Lower lobe of right lung (tissue), 2 donors: ENCODE measurements around the gene FBXL16. TPM values are rescaled to one million over a fixed set of nuclear protein-coding genes. Genes with fewer than 3 reads are reported as not detected.
A peak's percentile ranks its signal among the peaks of the same experiment; 100 is the strongest.

Experiments
- ATAC-seq, 2 donors: fragments of 200-7000 bp; cut with Tn5 transposase; one replicate each; pipeline ENCODE4 v1.9.1; 2020 to 2022; ENCODE audit warnings: mild to moderate bottlenecking in 2 of 2, moderate library complexity in 2 of 2
- DNase-seq: peaks from one replicate; pipeline ENCODE4 v3.0.0-alpha.2; 2020
- H3K27ac ChIP-seq: fragments of 200-600 bp; one replicate; pipeline ENCODE4 v1.8.0; 2022
- H3K27me3 ChIP-seq: fragments of 200-600 bp; one replicate; pipeline ENCODE4 v1.8.0; 2022; ENCODE audit warnings: low read depth
- H3K36me3 ChIP-seq: fragments of 200-600 bp; one replicate; pipeline ENCODE4 v1.8.0; 2022; ENCODE audit warnings: mild to moderate bottlenecking
- H3K4me1 ChIP-seq: fragments of 200-600 bp; one replicate; pipeline ENCODE4 v1.8.0; 2022
- H3K4me3 ChIP-seq: fragments of 200-600 bp; one replicate; pipeline ENCODE4 v1.8.0; 2022; ENCODE audit warnings: mild to moderate bottlenecking
- H3K9me3 ChIP-seq: fragments of 200-600 bp; one replicate; pipeline ENCODE4 v1.8.0; 2022
- CTCF ChIP-seq: fragments of 200-600 bp; IDR thresholded peaks from one replicate; pipeline ENCODE4 v1.8.0; 2022; ENCODE audit warnings: antibody characterized with exemption, mild to moderate bottlenecking
- intact Hi-C: fragments of 100-400 bp; cut with DNase I; formaldehyde crosslinking; loops from one replicate; pipeline ENCODE4 v1.11.0; 2022
- total RNA-seq: library from RNA; stranded (reverse); fragmentation: NEBNext Ultra II Directional; extraction: Animal tissue kit (Norgen Biotek cat#: 25700); gene quantifications from one replicate; pipeline ENCODE4 v1.2.1, GENCODE V29; 2021
- donor health status: DM: no; HTN: yes; CAD: no; lungs with severe emphysema.

FBXL16 gene
- total RNA-seq, 1 donor from 2014 or later: 11.0 TPM

- Histone ChIP-seq H3K4me3 (peak within 1 kb of the TSS; percentile 71), H3K9me3 (no peaks in the 10 kb centered on the region), H3K27ac (peak within 1 kb of the TSS; percentile 88), H3K27me3 (peaks cover 11% of the 10 kb centered on the region), H3K4me1 (peaks cover 50% of the 10 kb centered on the region), H3K36me3 (peaks cover 20% of the 10 kb centered on the region)
- intact Hi-C loops: no loop called here
- peak; percentile 84 to 88 for ATAC-seq
- TF ChIP-seq CTCF: no peak
- DNase-seq: peak; percentile 90
Observed at GRCh38 chr16:679814-680624, 25.6 kb downstream of the FBXL16 start, which contains the start of gene STUB1. Gene STUB1 (plus strand): TSS chr16:680410. CDS start chr16:680526, 116 bp downstream.

GRCh38 chr16:678858-679813 is 26.5 kb downstream of the FBXL16 start:
- Histone ChIP-seq H3K4me1 (peaks cover 51% of the 10 kb centered on the region), H3K36me3 (peaks cover 20% of the 10 kb centered on the region), H3K9me3 (no peaks in the 10 kb centered on the region), H3K4me3 (peak overlapping the region; percentile 71), H3K27me3 (peaks cover 11% of the 10 kb centered on the region), H3K27ac (peak overlapping the region; percentile 70)
- DNase-seq: peak; percentile 80
- no peak for TF ChIP-seq CTCF
- intact Hi-C loops: no loop called here
- ATAC-seq: peak; percentile 14 to 41

- no peak overlapping the region for H3K27ac ChIP-seq
- H3K4me1 ChIP-seq: peaks cover 46% of the 10 kb centered on the region
- peaks cover 11% of the 10 kb centered on the region for H3K27me3 ChIP-seq
Observed at GRCh38 chr16:678209-678857, 27.3 kb downstream of the FBXL16 start.

GRCh38 chr16:677316-678190 is 28.0 kb downstream of the FBXL16 start:
- Histone ChIP-seq H3K27ac (no peak overlapping the region), H3K9me3 (no peaks in the 10 kb centered on the region), H3K4me3 (peak overlapping the region; percentile 19), H3K4me1 (peaks cover 38% of the 10 kb centered on the region), H3K27me3 (peaks cover 11% of the 10 kb centered on the region), H3K36me3 (peaks cover 29% of the 10 kb centered on the region)
- intact Hi-C loops: no loop called here
- ATAC-seq (no peak), DNase-seq (no peak)
- no peak for TF ChIP-seq CTCF

More at GRCh38 chr16:678209-678857, 27.3 kb downstream of the FBXL16 start:
- no peak for TF ChIP-seq CTCF
- no peak for ATAC-seq
- no peak for DNase-seq
- Histone ChIP-seq H3K4me3 (no peak overlapping the region), H3K9me3 (no peaks in the 10 kb centered on the region), H3K36me3 (peaks cover 27% of the 10 kb centered on the region)
- intact Hi-C loops: no loop called here
